OCI-M2 (cell line): ENCODE measurements around the gene RBM33.

ENCODE experiments used
- DNase-seq: peaks from one replicate; lab custom pipeline; 2025; ENCODE audit not compliant: unreplicated experiment; lab: John Stamatoyannopoulos, UW

The RBM33 gene

DNA sequence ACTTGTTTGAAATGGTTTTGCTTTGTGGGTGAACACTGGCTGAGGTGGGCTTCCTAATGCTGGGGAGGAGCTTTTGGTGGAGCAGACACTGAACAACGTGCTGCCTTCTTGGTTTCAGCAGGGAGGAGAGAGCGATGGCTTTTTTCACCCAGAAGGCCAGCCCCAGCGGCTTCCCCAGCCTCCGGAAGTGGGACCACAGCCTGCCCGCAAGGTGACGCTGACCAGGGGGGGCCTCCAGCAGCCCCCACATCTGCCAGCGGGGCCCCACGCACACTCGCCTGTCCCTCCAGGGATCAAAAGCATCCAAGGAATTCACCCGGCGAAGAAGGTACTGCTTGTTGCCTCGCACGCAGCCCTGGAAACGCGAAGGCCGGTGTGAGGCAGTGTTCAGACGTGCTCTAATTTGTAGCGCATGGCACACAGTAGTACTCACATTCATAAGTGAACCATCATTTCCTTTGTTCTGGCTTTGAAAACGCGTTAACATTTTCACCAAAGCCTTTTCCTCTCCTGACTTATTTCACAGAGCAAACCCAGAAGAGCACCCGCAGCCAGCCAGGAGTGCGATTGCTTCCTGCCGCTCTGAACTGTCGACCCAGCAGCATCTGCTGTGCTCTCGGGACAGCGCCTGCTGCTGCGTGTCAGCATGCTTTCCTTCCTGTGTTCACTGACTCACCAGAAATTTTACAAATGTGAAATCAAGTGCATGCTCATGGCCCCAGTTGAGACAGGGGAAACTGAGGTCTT, 119.4 kb downstream of the RBM33 start:
- no peak for DNase-seq

DNA sequence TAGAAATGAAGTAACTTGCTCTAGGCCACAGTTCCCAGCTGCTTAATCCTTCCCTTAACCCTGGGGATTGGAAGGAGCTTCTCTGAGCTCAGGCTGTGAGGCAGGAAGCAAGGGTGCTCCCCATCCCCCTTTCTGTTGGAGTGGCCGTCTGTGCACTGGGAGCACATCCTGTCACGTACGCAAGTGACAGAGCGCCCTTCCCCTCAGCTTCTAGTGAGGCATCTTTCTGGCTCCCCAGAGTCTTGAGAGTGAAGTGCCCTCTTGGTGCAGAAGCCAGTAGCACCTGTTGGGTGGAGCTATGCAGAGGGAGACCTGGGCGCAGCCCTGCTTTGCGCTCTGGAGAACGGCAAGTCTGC, 120.0 kb downstream of the RBM33 start:
- DNase-seq: no peak

DNA sequence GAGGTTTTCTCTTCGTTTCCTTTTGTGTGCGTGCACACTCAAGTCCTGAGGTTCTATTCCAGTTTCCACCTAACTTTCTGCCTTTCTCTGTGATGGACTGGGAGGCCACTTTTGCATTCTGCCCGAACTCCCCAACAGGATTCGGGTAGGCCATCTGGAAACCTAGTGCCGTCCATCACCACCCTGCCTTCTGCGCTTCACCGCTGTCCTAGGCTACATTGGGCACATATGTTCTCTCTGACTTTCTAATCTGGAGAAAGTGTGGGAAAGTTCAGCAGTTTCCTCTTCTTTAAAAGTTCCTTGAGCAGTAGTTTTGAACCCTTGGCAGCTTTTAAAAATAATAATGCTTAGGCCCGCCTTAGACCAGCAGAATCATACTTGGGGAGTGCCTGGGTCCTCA, 121.0 kb downstream of the RBM33 start:
- no peak for DNase-seq

DNA sequence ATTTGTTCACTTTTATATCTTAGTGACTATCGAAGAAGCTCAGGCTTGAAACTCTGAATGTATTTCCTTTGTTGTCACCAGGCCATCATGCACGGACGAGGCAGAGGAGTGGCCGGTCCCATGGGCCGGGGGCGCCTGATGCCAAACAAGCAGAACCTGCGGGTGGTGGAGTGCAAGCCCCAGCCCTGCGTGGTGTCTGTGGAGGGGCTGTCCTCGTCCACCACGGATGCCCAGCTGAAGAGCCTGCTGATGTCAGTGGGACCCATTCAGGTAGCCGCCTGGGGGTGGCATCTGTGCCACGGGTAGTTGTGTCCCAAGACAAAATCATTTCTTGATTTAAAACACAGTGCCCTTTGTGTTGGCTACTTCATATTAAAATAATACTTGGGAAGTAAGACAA, 121.9 kb downstream of the RBM33 start:
- DNase-seq: no peak

DNA sequence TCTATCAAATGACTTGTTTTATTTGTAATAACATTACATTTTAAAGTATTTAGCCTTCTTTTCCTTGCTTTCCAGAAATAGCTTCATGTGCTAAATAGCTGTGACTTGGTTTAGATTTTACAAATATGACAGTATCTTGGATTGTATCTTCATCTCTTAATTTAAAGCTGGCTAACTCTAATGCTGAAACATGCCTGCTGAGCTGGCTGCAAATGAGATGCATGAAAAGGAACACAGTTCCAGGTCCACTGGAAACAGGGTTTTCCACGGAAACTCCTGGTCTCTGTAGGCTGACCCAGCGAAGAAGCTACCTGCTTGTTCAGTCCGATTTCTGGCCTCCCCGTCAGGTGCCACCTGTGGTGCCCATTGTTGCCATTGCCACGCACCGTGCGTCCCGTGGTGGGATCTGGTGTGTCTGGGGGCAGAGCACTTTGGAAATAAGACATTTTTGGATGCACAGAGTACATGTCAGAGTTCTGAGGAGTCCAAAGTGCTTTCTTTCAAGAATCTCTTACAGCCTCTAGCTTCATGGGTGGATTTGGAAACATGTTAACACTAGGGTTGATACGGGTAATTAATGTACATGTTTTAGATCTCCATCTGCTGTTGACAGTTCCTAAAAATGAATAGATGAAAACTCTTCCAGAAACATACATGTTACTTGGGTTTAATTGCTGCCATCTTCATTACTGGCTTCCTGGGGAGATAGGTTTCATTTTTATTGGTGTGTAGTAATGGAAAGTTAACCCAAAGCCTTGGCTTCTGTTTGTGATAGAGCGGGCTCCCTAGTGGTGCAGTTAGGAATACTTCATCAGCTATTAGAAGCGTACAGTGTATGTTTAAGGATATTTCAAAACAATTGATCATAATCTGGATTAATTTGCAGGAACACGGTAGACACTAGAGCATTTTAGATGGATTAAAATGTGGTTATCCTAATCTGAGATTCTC, 122.8 kb downstream of the RBM33 start:
- DNase-seq: no peak

DNA sequence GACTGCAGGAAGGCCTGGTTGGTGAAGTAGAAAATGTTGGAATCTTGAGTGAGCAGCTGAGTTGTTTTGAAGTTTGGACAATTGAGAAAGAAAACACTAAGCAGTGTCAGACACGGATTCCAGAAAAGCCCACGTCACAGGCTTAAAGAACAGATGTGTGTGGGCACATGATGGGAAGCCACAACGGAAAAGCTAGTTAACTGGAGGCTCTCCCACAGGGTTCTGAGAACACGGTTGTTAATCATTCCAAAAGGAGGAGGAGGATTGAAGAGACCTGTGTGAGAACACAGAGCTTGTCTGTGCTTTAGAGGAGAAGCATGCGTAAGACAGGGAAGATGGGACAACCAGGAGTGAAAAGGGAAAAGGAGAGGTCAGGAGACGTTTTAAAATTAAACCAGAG, 125.2 kb downstream of the RBM33 start:
- no peak for DNase-seq

DNA sequence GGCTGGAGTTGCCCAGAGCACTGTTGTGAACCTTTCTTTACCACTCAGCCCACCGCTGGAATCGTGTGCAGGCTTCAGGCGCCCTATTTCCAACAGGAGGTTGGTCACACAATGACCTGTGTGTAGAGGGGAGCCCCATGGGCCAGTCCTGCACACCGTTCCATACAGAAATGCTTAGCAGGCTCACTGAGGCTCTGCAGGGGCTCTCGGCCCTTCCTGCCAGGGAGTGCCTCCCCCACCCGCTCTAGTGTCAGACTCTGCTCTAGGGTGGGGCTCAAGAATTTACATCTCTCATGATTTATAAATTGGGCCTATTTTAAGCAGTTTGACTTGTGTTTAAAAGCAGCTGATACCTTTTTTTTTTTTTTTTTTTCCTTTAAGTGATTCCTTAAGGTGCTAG, 125.8 kb downstream of the RBM33 start:
- DNase-seq: no peak

DNA sequence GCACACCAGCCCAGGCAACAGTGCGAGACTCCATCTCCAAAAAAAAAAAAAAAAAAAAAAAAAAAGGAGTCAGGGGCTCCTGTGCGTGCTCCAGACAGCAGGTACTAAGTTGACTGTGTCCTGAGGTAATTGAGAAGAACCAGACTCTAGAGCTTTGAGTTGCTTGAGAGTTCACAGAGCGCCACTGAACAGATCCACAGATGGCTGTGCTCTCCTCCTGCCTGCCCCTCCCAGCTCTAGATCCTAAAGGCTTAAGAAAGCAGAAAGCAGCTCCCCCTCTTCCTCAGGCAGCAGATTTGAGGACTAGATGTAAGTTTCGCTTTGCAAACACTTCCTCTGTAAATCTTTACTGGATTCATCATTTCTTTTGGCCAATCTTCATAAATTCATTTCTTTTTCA, 129.1 kb downstream of the RBM33 start:
- no peak for DNase-seq

DNA sequence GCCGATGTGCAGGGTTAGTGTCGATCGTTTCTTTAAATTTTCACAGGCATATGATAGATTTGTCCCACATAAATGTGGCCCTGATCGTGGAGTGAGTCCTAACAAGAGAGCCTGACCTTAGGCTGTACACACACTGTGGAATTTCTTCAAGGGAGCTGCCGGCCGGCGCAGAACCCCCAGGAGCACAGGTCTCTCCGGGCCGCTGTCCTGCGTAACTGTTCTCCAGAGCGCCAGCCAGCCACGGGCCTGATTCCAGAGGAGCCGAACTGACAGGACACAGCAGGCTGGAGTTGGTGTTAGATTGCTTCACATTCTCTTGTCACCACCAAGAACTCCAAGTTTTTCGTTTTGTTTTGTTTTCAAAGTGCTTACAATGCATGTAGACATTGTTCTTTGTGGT, 130.5 kb downstream of the RBM33 start:
- DNase-seq: no peak

DNA sequence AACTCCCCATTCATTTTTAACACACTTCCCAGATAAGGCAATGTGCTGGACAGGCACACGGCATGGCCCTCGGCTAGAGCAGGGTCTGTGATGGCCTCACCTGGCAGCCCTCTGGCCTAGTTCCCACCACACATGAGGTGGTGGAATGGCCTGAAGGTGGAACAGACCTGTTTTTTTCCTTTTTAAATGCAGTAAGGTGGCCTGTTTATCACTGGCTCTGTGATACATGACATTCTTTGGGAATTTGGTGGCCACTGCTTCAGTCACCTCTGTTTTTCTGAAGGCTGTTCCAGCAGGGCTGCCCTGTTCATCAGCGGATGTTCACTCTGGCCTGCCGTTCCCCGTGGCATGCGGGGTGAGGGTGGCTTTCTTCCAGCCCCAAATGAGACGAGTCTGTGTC, 131.2 kb downstream of the RBM33 start:
- no peak for DNase-seq

DNA sequence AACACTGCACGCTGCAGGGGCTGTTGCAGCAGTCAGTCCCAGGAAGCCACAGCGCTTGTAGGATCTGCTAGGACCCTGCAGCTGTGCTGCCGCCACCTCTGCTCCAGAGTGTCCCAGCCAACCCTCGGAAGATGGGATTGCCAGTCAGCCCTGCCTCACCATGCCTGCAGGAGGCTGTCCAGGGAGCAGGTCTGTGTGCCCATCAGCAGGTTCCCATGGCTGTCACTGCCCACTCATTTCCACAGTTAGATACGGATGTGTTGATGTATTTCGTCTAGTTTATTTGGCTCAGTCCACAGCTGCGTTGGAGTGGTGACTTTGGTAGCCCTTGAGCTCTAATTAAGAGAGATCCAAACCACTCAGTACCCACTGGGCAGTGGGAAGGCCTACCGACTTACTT, 132.1 kb downstream of the RBM33 start:
- DNase-seq: no peak

DNA sequence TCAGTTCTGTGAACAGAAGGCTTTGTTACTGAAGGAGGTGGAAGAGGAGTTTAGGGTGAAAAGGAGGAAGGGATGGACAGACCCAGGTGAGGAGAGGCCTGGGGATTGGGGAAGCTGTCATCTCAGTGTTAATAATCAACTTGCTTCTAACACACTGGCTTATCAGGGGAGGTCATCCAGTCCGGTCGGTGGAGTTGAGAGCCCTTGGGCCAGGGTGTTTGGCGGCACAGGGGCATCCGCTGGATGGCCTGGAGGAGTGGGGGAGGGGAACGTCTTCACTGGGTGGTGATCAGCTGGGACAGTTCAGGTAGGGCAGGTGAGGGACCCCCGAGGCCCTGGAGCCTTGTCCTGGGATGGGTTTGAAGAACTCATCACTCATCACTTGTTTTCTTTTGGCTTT, 133.9 kb downstream of the RBM33 start:
- DNase-seq: no peak

DNA sequence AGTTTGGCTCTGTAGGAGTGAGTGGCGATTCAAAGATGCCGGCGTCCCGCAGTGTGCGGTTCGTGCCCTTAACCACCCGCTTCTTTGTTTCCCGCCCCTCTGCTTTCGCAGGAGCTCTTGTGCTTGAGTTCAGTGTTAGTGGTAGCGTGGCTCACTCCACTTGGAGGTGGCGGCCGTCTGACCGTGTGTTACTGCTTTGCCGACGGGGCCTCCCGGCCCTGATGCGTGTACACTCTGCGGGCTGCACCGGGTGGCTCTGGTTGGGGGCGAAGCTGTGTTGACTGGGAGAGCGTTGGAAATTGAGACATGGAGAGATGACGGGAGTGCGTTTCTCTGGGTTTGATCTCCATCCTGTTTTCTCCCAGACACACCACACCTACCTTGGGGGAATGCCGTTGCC, 136.4 kb downstream of the RBM33 start:
- no peak for DNase-seq

DNA sequence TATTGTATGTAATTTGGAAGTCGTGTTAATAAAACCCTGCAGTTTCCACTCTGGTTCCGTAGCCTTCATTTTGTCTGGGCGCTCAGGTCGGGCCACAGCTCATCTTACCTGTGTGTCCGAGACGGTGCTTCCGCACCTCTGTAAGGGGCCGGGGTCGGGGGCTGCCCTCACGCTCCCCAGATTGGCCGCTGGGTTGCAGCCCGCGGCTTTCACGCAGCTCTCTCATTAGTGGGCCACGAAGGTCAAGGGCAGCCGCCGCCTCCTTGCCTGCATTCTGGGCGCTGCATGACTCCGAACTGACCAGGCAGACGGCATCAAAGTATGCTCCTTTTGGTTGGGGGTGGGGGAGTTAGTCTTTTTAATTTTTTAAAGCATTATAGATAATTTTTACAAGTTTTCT, 137.0 kb downstream of the RBM33 start:
- DNase-seq: no peak

DNA sequence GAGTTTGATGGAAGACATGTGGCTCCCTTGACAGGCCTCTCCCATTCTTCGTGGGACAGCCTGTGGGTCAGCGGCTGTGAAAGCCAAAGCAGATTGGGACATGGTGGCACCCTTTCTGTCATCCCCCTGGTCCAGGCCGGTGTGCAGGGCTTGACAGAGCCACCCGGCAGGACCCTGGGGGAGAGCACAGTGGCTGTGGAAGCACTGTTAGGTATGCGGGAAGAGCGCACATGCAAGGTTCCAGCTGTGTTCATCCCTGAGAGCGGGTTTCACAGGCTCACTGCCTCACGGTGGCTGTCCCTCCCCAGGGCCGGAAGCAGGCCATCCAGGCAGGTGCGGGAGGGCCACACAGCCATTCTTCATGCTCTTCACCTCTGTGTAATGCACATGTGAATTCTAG, 138.0 kb downstream of the RBM33 start:
- no peak for DNase-seq

DNA sequence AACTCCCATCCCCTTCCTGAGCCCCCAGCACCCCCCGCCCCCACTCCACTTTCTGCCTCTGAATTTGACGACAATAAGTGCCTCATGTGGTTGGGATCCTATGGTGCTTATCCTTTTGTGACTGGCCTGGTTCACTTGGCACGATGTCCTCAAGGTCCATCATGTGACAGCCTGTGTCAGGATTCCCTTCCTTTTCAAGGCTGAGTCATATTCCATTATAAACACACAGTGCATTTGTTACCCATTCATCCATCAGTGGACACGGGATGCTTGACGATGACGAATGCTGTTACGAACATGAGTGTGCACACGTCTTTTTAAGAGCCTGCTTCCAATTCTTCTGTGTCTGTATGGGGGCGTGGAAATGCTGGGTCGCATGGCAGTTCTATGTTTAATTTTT, 141.1 kb downstream of the RBM33 start:
- DNase-seq: no peak

DNA sequence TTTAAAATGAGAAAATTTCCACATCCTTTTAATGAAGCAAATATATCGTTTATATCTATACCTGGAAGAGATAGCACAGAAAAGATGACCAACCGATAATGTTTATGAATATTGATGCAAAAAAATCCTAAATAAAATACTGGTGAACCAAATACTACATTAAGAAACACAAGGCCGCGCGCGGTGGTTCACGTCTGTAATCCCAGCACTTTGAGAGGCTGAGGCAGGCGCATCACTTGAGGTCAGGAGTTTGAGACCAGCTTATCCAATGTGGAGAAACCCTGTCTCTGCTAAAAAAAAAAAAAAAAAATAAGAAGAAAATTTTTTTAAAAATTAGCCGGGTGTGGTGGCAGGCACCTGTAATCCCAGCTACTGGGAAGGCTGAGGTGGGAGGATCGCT, 142.0 kb downstream of the RBM33 start:
- DNase-seq: no peak

DNA sequence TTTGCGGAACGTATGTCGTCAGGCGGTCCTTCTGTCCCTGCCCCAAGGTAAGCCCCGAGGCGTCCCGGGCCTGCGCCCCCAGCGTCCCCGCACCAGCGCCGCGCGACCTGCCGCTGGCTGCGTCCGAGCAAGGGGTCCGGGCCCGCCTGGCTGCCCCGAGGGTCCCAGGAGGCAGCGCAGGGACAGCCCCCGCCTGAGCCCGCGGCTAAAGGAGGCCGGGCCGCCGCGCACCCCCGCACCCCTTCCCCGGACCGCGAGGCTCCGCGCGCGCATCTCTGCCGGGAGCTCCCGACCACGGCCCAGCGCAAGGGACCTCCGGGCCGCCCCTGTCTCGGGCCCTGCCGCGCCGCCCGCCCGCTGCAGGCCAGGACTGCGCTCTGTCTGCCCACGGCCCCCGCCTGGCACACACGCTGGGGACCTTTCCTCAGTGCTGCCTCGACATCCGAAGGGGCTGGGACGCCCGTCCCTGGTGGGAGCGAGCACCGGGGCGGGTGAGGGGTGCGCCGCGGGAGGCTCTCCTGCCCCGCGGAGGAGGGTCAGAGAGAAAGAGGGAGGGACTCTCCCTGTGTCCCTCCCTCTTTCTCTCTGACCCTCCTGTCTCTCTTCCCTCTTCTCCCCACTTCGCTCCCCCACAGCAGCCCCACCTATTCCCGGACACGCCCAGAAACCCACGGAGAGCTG, 142.8 kb downstream of the RBM33 start:
- no peak for DNase-seq

DNA sequence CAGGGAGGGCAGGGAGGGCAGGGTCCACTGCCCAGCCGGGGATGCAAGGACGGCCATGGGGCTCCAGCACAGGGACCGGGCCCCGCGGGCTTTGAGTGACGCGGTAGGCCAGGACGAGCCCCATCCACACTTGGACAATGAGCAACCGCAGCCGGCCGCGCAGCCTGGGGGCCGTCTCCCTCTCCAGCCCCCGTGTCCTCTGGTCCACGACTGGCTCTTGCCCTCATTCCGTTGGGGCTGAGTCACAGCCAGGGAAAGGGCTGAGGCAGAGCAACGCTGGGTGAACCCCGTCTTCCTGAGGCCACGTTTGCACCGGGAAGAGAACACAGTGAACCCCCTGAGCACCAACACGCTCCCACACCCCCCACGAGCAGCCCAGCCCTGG, 144.1 kb downstream of the RBM33 start:
- DNase-seq: no peak

DNA sequence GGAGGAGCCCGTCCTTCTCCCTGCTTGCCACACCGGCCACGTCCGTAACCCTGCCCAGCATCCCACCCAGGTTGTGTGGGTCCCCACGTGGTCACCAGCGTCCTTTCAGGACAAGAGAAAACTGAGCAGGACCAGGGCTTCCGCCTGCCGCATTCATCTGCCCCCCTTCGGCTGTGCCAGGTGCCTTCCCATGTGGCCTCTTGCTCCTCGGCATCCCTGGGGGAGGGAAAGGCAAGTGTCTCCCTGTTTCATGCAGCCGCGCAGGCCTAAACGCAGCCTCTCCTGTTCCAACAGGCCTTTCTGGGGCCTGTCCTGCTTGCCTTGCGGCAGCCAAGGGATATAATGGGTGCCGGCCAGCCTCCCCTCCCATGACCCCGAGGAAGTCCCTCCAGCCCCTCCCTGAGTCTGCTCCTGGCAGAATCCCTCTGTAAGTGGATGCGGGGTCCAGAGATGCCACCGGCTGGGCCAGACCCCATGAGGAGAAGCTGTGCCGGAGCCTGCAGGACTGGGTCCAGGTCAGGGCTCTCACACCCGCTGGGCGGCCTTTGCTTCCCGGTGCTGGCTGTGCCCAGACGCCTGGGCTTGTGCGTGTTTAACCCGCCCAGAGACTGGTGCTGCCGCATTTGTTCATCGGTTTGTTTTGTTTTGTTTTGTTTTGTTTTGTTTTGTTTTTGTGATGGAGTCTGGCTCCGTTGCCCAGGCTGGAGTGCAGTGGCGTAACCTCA, 144.7 kb downstream of the RBM33 start:
- DNase-seq: no peak

DNA sequence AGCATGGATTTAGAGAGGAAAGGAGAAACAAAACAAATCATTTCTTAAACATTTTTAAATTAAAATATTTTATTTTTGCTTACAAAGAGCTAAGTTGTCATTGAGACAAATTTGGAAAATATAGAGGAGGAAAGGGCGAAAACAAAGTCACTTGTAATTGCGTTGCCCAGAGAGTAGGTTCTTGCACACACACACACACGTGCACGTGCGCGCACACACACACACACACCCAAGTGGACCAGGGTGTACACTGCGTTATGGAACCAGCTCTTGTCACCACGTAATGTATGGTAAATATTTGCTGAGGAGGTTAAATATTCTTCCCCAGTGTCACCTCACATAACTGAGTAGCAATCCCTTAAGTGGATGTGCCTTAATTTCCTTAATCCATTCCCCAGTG, 146.2 kb downstream of the RBM33 start:
- DNase-seq: no peak
